GM19463 (cell line): ENCODE data around the gene MTF1.
"Not testable (repeated sequence)": the region's sequence is repeated elsewhere in the genome, so short reads cannot be mapped to it uniquely, and the experiment has no call there.

Experiments
- ATAC-seq: cut with Tn5 transposase; IDR thresholded peaks from one replicate; pipeline ENCODE4 v1.9.1; 2021; ENCODE audit warnings: mild to moderate bottlenecking, moderate library complexity; ENCODE audit not compliant: unreplicated experiment

Gene MTF1

GRCh38 chr1:37795340-37796125, 63.9 kb downstream of the MTF1 start:
- ATAC-seq, result no peak

- ATAC-seq, result no peak
These were observed 64.7 kb downstream of the MTF1 start for GRCh38 chr1:37794372-37795339.

GRCh38 chr1:37793773-37794371, 65.5 kb downstream of the MTF1 start, which contains the start of gene MANEAL:
Gene MANEAL, plus strand, starts transcription at chr1:37793847. Its CDS starts 336 bp downstream, at chr1:37794183.
- ATAC-seq, result no peak

- ATAC-seq, result no peak
These were observed 66.3 kb downstream of the MTF1 start for GRCh38 chr1:37792943-37793686.

- ATAC-seq, result no peak
These were observed 76.9 kb downstream of the MTF1 start for GRCh38 chr1:37782491-37782890.

- ATAC-seq, result no peak
These were observed 80.7 kb downstream of the MTF1 start for GRCh38 chr1:37778654-37779053.

- no peak for ATAC-seq
These were observed 82.4 kb downstream of the MTF1 start for GRCh38 chr1:37776946-37777516.

GRCh38 chr1:37771440-37771839, 88.0 kb downstream of the MTF1 start:
- not testable (repeated sequence) for ATAC-seq

- no peak for ATAC-seq
These were observed 91.9 kb downstream of the MTF1 start for GRCh38 chr1:37767488-37767887.

- no peak for ATAC-seq
These were observed 93.3 kb downstream of the MTF1 start for GRCh38 chr1:37765916-37766664.

GRCh38 chr1:37764888-37765441, 94.4 kb downstream of the MTF1 start, which contains the start of gene EPHA10:
Gene EPHA10, minus strand, starts transcription at chr1:37765120. Its CDS starts 54 bp downstream, at chr1:37765066.
- ATAC-seq, result no peak

GRCh38 chr1:37764414-37764825, 95.0 kb downstream of the MTF1 start:
- no peak for ATAC-seq

GRCh38 chr1:37763791-37764413, 95.5 kb downstream of the MTF1 start:
- no peak for ATAC-seq

GRCh38 chr1:37762516-37762915, 96.9 kb downstream of the MTF1 start:
- ATAC-seq, result no peak

- ATAC-seq, result no peak
These were observed 97.8 kb downstream of the MTF1 start for GRCh38 chr1:37761416-37762095.
